Measurements from ENCODE around the gene VAV2.
"Not testable (repeated sequence)": the region's sequence is repeated elsewhere in the genome, so short reads cannot be mapped to it uniquely, and the experiment has no call there.

Gene VAV2

GRCh38 chr9:133969681-133970580, 22.2 kb downstream of the VAV2 start:
- DNase-seq (ENCODE audit: low read depth) = no peak

- no peak for DNase-seq (ENCODE audit: low read depth)
These were observed 23.0 kb downstream of the VAV2 start for GRCh38 chr9:133968966-133969617.

GRCh38 chr9:133968428-133968827, 23.7 kb downstream of the VAV2 start:
- no peak for DNase-seq (ENCODE audit: low read depth)

- DNase-seq (ENCODE audit: low read depth) = no peak
These were observed 24.9 kb downstream of the VAV2 start for GRCh38 chr9:133967024-133967741.

GRCh38 chr9:133964463-133964862, 27.7 kb downstream of the VAV2 start:
- no peak for DNase-seq (ENCODE audit: low read depth)

- DNase-seq (ENCODE audit: low read depth) = no peak
These were observed 29.0 kb downstream of the VAV2 start for GRCh38 chr9:133963166-133963565.

- DNase-seq (ENCODE audit: low read depth) = no peak
These were observed 29.8 kb downstream of the VAV2 start for GRCh38 chr9:133962341-133962740.

- DNase-seq (ENCODE audit: low read depth) = no peak
These were observed 30.6 kb downstream of the VAV2 start for GRCh38 chr9:133961226-133962165.

GRCh38 chr9:133960568-133961129, 31.5 kb downstream of the VAV2 start:
- DNase-seq (ENCODE audit: low read depth) = no peak

- no peak for DNase-seq (ENCODE audit: low read depth)
These were observed 32.1 kb downstream of the VAV2 start for GRCh38 chr9:133959966-133960567.

GRCh38 chr9:133959171-133959570, 33.0 kb downstream of the VAV2 start:
- DNase-seq (ENCODE audit: low read depth) = no peak

GRCh38 chr9:133958756-133959155, 33.4 kb downstream of the VAV2 start:
- DNase-seq (ENCODE audit: low read depth) = no peak

- not testable (repeated sequence) for DNase-seq (ENCODE audit: low read depth)
These were observed 34.4 kb downstream of the VAV2 start for GRCh38 chr9:133957772-133958171.

GRCh38 chr9:133957328-133957727, 34.8 kb downstream of the VAV2 start:
- DNase-seq (ENCODE audit: low read depth) = no peak

GRCh38 chr9:133956520-133957076, 35.5 kb downstream of the VAV2 start:
- DNase-seq (ENCODE audit: low read depth) = peak; percentile 23

- DNase-seq (ENCODE audit: low read depth) = peak; percentile 10
These were observed 36.2 kb downstream of the VAV2 start for GRCh38 chr9:133955821-133956411.

GRCh38 chr9:133954862-133955529, 37.1 kb downstream of the VAV2 start:
- no peak for DNase-seq (ENCODE audit: low read depth)

- DNase-seq (ENCODE audit: low read depth) = no peak
These were observed 38.0 kb downstream of the VAV2 start for GRCh38 chr9:133953976-133954709.

- DNase-seq (ENCODE audit: low read depth) = no peak
These were observed 38.5 kb downstream of the VAV2 start for GRCh38 chr9:133953621-133953975.

Measured in fibroblast of gingiva (primary cell).